Adrenal gland (tissue), 5 donors: ENCODE measurements around the gene HECTD1.
"Not testable (repeated sequence)": the region's sequence is repeated elsewhere in the genome, so short reads cannot be mapped to it uniquely, and the experiment has no call there.

Source experiments
- POLR2A ChIP-seq, 2 donors: fragments of 450-650 bp; IDR thresholded peaks; one replicate each; pipeline ENCODE4 v1.6.1; 2017; ENCODE audit warnings: antibody characterized with exemption in 2 of 2, mild to moderate bottlenecking in 2 of 2, moderate library complexity in 1 of 2
- TF ChIP-seq, protein P1 (sequence below), 6 experiments: fragments of 450-650 bp in 4 of 6; fragments of 200-600 bp in 2 of 6; sonication (generic) in 1 of 6; IDR thresholded peaks; 1 replicate in 5 of 6; 2 replicates in 1 of 6; pipeline versions ENCODE4 v1.5.1 to v1.8.0; 2016 to 2021; ENCODE audit warnings: antibody characterized with exemption in 6 of 6, mild to moderate bottlenecking in 2 of 6, moderate library complexity in 1 of 6
- donor health status: DM: no; HTN: no; CAD: no.

DNA sequence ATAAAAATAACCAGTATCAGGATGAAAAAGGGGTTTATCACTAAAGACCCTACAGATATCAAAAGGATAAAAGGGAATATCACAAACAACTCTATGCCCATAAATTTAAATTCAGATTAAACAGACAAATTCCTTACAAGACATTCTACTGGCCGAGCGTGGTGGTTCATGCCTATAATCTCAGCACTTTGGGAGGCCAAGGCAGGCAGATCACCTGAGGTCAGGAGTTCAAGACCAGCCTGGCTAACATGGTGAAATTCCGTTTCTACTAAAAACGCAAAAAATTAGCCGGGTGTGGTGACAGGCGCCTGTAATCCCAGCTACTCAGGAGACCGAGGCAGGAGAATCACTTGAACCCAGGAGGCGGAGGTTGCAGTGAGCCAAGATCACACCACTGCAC lies 15.0 kb downstream of the HECTD1 start:
- TF ChIP-seq, protein P1, sequence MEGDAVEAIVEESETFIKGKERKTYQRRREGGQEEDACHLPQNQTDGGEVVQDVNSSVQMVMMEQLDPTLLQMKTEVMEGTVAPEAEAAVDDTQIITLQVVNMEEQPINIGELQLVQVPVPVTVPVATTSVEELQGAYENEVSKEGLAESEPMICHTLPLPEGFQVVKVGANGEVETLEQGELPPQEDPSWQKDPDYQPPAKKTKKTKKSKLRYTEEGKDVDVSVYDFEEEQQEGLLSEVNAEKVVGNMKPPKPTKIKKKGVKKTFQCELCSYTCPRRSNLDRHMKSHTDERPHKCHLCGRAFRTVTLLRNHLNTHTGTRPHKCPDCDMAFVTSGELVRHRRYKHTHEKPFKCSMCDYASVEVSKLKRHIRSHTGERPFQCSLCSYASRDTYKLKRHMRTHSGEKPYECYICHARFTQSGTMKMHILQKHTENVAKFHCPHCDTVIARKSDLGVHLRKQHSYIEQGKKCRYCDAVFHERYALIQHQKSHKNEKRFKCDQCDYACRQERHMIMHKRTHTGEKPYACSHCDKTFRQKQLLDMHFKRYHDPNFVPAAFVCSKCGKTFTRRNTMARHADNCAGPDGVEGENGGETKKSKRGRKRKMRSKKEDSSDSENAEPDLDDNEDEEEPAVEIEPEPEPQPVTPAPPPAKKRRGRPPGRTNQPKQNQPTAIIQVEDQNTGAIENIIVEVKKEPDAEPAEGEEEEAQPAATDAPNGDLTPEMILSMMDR (IDR thresholded peaks at IDR 0.05) = not testable (repeated sequence)
- not testable (repeated sequence) for TF ChIP-seq POLR2A (IDR thresholded peaks at IDR 0.05)
